T-helper 2 cell treated with Interferon-gamma antibody and Interleukin-4, amounts not matched to agents 5 μg/mL and 100 μg/mL, for 36 hours (primary cell): ENCODE data around the gene KRT81.

Experiments used
- DNase-seq: peaks from one replicate; pipeline ENCODE4 v3.0.0; 2021; ENCODE audit warnings: low spot score
- H3K27ac Mint-ChIP-seq: one replicate; pipeline ENCODE4 v1.8.0; 2021; ENCODE audit warnings: mild to moderate bottlenecking, mixed read lengths
- H3K27me3 Mint-ChIP-seq: one replicate; pipeline ENCODE4 v1.8.0; 2021; ENCODE audit warnings: low read depth, mixed read lengths
- H3K36me3 Mint-ChIP-seq: one replicate; pipeline ENCODE4 v1.8.0; 2021; ENCODE audit warnings: low read depth, mixed read lengths
- H3K4me1 Mint-ChIP-seq: one replicate; pipeline ENCODE4 v1.8.0; 2021; ENCODE audit warnings: low read depth, mixed read lengths
- H3K4me3 Mint-ChIP-seq: one replicate; pipeline ENCODE4 v1.8.0; 2022; ENCODE audit warnings: mild to moderate bottlenecking, moderate library complexity, mixed read lengths
- H3K9me3 Mint-ChIP-seq: one replicate; pipeline ENCODE4 v1.8.0; 2021; ENCODE audit warnings: mixed read lengths

KRT81 gene

DNA sequence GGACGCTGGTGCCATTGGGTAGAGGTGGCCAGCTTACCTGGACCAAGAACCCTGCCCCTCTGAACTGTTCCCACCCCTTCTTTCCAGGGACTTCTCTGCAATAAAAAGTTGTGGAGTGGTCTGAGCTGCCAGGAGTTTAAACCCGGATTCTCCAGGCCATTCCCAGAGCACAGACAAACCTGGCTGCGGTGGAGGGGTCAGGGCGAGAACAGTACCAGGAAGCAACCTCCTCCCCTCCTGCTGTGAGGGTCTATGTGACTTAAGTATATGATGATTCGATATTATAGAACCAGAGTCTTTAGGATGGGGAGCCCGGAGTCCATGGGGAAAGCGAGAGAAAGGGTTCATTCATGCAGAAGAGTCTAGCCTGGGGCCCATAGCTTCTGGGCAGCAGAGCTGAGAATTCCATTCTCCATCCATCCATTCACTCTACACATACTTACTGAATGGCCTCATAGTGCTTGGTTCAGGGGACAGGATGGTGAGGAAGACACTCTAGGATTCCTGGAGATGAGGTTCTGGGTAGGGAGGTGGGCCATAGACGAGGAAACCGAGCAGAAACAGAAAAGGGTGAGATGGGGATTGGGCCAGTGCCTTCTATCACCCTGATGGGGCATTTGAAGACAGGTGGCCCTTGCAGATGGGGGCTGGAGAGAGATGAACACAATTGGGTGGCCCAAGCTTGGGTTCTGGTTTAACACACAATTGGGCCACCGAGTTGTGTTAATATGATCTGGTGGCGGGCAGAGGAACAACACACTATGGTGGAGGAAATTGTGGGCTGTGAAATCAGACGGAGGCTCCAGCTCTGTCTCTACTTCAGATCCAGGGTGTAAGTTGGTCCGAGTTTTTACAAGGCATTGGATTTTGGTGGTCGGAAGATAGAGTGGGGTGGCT is 11.7 kb downstream of the KRT81 start:
- Mint-ChIP-seq H3K27me3 (peaks cover 32% of the 10 kb centered on the region), H3K36me3 (no peaks in the 10 kb centered on the region), H3K4me1 (peaks cover 2% of the 10 kb centered on the region), H3K4me3 (no peak overlapping the region), H3K27ac (no peak overlapping the region), H3K9me3 (no peaks in the 10 kb centered on the region)
- no peak for DNase-seq

DNA sequence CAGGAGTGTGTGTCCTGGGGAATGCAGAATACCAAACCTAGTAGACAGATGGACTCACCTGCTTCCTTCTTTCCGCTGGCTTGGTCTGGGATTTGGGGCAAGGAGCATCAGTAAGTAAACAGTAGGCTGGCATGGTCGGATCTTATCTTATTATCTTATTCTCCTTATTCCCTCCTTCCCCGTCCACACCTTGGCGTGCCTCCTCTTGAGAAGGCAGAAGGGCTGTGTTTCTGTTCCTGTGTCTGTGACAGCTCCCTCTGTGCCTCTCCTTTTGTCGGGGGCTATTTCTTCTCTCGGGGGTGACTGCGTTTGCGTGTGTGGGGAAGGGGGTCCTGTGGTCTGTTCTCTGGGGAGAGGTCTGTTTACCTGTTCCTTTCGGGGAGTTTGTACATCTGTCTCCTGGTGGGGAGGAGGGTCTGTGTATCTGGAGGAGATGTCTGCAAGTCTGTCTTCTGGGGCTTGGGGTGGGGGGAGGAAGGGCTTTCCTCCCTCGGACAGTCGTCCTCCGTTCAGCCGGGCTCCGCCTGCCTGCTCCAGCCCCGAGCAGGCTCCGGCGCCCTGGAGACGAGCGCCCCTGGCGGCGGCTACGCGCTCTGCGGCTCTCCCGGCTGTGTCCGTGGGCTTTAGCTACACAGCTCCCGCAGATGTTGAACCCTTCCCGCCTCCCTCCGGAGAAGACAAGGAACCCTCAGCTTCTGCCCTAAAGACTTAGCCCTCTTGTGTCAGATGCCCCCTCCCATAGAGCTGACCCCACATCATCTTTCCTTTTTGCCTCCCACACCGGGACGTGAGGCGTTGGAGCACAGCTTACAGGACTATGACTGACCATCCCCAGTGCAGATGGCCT is 12.5 kb downstream of the KRT81 start:
- no peaks in the 10 kb centered on the region for H3K9me3 Mint-ChIP-seq
- H3K4me1 Mint-ChIP-seq, result peaks cover 2% of the 10 kb centered on the region
- peak; percentile 62 for DNase-seq
- peaks cover 40% of the 10 kb centered on the region for H3K27me3 Mint-ChIP-seq
- no peak overlapping the region for H3K27ac Mint-ChIP-seq
- no peak overlapping the region for H3K4me3 Mint-ChIP-seq
- H3K36me3 Mint-ChIP-seq, result no peaks in the 10 kb centered on the region

DNA sequence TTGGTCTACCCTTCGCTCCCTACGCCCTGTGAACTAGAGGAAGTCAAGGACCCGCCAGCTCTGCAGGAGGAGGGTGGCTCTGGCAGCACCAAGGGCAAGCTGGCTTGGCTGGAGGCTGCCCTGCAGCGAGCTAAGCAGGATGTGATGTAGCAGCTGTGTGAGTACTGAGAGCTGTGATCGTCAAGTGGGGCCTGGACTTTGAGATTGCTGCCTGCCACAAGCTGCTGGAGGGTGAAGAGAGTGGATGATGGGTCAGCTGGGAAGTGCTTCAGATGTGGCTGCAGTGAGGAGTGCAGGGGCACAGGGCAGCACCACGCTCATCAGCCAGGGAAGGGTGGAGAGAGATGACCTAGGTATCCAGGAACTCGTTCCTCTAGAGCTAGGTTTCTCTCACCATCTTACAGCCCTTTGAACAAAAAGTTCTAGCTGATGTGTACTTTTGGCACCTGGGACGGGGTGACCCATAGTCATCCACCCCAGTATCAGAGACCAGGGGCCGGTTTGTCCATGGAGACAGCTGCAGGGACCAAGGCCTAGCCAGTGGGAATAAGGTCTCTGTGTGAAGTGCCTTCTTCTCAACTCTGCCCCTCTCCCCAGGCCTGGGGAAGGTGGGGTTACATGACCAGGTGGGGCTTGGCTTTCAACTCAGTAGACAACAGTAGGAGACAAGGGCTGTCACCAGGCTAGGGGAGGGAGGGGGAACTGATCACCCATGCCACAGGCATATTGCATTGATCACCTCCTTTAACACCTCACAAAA is 13.7 kb downstream of the KRT81 start:
- H3K27ac Mint-ChIP-seq, result no peak overlapping the region
- H3K36me3 Mint-ChIP-seq, result no peaks in the 10 kb centered on the region
- no peak overlapping the region for H3K4me3 Mint-ChIP-seq
- peaks cover 48% of the 10 kb centered on the region for H3K27me3 Mint-ChIP-seq
- H3K9me3 Mint-ChIP-seq, result no peaks in the 10 kb centered on the region
- peaks cover 2% of the 10 kb centered on the region for H3K4me1 Mint-ChIP-seq
- no peak for DNase-seq

DNA sequence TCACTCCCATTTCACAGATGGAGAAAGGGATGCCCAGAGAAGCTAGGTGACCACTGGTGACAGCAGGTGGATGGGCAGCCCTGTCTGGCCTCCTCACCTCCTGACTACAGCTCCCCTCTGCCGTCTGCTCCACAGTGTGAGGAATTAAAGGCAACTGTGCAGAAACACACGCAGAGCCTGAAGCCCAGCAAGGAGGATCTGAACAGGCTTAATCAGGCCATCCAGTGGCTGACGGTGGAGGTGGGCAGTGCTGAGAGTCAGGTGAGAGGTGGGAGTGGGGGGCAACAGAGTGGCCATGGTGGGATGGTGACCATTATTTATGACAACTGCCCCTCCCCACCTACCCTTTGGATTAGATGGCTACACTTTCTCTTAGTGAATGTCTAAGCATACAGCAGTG is 15.6 kb downstream of the KRT81 start:
- H3K4me1 Mint-ChIP-seq, result peaks cover 2% of the 10 kb centered on the region
- no peak overlapping the region for H3K4me3 Mint-ChIP-seq
- H3K27ac Mint-ChIP-seq, result no peak overlapping the region
- DNase-seq, result no peak
- peaks cover 59% of the 10 kb centered on the region for H3K27me3 Mint-ChIP-seq
- no peaks in the 10 kb centered on the region for H3K36me3 Mint-ChIP-seq
- H3K9me3 Mint-ChIP-seq, result no peaks in the 10 kb centered on the region

DNA sequence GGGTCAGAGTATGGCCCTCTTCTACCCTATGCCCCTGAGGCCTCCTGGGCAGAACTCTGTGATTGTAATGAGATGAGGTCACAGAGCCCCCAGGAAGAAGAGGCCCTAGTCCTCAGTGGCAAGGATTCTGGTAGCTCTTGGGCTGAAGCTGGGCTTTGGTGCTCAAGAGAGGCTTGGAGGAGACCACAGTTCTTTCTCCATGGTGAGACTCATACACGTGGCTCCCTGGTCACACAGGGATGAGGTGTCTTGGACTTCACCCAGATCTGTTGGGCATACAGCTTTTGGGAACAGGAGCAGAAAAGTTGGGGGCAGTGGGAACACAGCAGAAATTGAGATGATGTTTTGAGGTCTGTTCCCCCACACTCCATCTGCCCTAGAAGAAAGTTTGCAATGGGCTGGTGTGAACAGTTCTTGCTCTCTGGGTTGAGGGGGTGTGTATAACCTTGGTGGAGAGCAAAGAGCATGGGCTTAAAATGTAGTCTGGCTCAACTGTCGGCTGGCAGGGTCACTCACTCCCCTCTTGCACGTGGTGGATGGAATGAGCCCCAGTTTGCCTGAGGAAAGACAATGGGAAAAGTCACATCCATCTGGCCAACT is 16.7 kb downstream of the KRT81 start, which contains the start of gene KRT86:
Gene KRT86 (plus strand): TSS at position 125 of the 600 bp plus-strand sequence. CDS start 27,272 bp downstream, outside the sequence.
- DNase-seq, result no peak
- H3K4me3 Mint-ChIP-seq, result no peak within 1 kb of the TSS
- peaks cover 58% of the 10 kb centered on the region for H3K27me3 Mint-ChIP-seq
- peaks cover 2% of the 10 kb centered on the region for H3K4me1 Mint-ChIP-seq
- H3K9me3 Mint-ChIP-seq, result no peaks in the 10 kb centered on the region
- no peaks in the 10 kb centered on the region for H3K36me3 Mint-ChIP-seq
- H3K27ac Mint-ChIP-seq, result no peak within 1 kb of the TSS

DNA sequence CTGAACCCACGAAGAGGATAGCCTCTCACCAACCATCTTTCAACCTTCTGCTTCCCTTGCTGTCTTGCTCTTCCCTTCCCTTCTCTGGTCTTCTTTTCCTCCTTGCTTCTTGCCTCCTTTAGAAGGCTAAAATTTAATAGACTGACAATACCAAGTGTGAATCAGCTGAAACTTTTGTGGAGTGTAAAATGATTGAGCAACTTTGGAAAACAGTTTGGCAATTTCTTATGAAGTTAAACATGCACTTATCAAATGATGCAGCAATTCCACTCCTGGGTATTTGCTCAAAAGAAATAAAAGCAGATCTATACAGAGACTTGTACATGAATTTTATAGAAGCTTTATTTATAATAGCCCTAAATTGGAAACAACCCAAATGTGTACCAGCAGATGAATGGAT is 20.2 kb downstream of the KRT81 start:
- Mint-ChIP-seq H3K9me3 (no peaks in the 10 kb centered on the region), H3K4me3 (no peak overlapping the region), H3K36me3 (no peaks in the 10 kb centered on the region), H3K4me1 (no peaks in the 10 kb centered on the region), H3K27me3 (peaks cover 43% of the 10 kb centered on the region), H3K27ac (no peak overlapping the region)
- DNase-seq, result no peak

DNA sequence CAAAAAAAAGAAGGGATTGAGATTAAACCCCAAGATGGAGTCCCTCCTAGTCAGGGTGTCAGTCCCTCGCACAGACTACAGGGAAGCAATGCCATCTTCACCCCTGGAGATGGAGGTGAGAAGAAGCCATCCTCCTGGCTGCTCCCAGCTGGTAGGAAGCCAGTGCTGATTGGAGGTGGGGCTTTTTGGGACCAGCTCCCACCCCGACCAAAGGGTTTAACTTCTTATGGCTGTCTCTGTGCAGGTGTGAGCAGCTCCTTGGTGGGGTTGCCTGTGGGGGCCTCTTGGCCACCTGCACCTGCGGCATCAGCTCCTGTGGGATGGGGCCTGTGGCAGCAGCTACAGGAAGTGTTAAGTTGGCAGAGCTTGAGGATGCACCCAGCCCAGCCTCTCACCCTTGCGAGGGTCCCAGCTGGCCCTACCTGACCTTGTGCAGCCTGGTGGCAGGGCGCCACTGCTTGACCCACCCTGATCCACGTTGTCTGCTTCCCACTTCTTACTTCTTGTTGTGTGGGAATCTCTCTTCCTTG is 20.7 kb downstream of the KRT81 start:
- DNase-seq, result no peak

DNA sequence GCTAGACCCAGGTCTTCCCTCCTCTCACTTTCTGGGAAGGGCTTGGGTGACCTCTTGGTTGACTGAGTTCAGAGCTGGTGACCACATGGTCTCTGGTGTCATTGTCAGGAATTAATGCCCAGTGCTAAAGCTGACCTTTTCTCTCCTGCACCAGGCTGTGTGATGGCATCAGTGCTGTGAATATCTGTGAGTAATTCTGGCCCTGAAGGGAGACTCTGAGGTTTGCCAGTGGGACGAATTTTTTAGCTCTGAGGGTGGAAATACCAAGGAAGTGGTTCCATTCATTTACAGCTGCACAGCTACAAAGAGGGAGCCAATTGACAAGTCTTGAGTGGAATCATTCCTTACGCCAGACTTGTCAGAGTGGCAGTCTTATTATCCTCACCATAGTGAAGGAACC is 23.1 kb downstream of the KRT81 start:
- Mint-ChIP-seq H3K4me3 (no peak overlapping the region), H3K27ac (no peak overlapping the region), H3K9me3 (no peaks in the 10 kb centered on the region), H3K36me3 (no peaks in the 10 kb centered on the region), H3K27me3 (peaks cover 24% of the 10 kb centered on the region), H3K4me1 (no peaks in the 10 kb centered on the region)
- DNase-seq, result no peak

More for the DNA sequence above, 20.7 kb downstream of the KRT81 start:
- Mint-ChIP-seq H3K27ac (no peak overlapping the region), H3K36me3 (no peaks in the 10 kb centered on the region), H3K4me3 (no peak overlapping the region), H3K9me3 (no peaks in the 10 kb centered on the region), H3K27me3 (peaks cover 37% of the 10 kb centered on the region), H3K4me1 (no peaks in the 10 kb centered on the region)

DNA sequence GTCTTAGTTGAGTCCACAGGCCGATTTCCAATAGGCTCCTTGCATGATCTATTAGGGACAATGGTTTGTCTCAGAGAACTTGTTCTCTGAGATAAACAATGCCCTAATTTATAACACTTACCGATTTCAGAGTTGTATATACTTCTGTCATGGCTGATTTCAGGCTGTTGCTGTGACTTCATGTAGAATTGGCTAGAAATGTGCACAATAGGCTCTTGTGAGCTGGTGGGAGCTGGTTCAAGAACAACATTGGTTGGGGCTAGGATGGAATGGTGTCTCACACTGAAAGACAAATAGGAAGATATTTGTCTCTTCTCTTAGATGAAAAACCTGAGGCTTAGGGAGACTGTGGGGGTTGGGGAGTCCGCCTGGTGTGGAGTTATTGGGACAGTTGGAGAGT is 23.6 kb downstream of the KRT81 start:
- DNase-seq, result no peak
- H3K4me1 Mint-ChIP-seq, result no peaks in the 10 kb centered on the region
- H3K4me3 Mint-ChIP-seq, result no peak overlapping the region
- H3K27me3 Mint-ChIP-seq, result peaks cover 19% of the 10 kb centered on the region
- no peaks in the 10 kb centered on the region for H3K36me3 Mint-ChIP-seq
- no peaks in the 10 kb centered on the region for H3K9me3 Mint-ChIP-seq
- H3K27ac Mint-ChIP-seq, result no peak overlapping the region

DNA sequence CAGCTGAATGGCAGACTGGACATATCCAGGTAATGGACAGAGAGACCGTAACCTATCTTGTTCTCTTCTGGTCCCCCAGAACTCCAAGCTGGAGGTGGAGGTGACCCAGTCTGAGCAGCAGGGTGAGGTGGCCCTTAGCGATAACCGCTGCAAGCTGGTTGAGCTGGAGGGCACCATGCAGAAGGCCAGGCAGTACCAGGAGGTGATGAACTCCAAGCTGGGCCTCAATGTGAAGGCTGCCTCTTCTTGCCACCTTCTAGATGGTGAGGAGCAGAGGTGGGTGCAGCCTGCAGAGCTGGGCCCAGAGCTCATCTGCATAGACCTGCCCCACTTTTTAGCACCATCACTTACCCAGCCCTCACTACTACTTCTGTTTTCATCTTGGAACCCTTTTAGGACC is 24.1 kb downstream of the KRT81 start:
- Mint-ChIP-seq H3K36me3 (no peaks in the 10 kb centered on the region), H3K27ac (no peak overlapping the region), H3K4me3 (no peak overlapping the region), H3K9me3 (no peaks in the 10 kb centered on the region), H3K4me1 (no peaks in the 10 kb centered on the region), H3K27me3 (peaks cover 21% of the 10 kb centered on the region)
- DNase-seq, result no peak

DNA sequence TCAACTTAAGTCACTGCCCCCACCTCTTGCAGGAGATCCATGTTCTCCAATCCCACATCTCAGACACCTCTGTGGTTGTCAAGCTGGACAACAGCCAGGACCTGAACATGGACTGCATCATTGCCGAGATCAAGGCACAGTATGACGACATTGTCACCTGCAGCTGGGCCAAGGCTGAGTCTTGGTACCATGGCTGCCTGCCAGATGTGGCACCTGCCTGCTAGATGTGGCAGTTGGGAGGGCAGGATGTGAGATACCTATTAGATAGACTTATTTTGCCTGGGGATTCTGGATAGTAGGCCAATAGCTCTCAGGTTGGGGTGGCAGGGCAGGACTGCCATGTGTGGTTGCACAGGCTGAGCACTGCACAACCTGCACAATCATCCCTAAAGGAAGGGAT is 24.8 kb downstream of the KRT81 start:
- peak overlapping the region; percentile 12 for H3K27ac Mint-ChIP-seq
- no peaks in the 10 kb centered on the region for H3K36me3 Mint-ChIP-seq
- no peaks in the 10 kb centered on the region for H3K4me1 Mint-ChIP-seq
- no peak overlapping the region for H3K4me3 Mint-ChIP-seq
- H3K27me3 Mint-ChIP-seq, result peaks cover 22% of the 10 kb centered on the region
- no peaks in the 10 kb centered on the region for H3K9me3 Mint-ChIP-seq
- DNase-seq, result no peak

DNA sequence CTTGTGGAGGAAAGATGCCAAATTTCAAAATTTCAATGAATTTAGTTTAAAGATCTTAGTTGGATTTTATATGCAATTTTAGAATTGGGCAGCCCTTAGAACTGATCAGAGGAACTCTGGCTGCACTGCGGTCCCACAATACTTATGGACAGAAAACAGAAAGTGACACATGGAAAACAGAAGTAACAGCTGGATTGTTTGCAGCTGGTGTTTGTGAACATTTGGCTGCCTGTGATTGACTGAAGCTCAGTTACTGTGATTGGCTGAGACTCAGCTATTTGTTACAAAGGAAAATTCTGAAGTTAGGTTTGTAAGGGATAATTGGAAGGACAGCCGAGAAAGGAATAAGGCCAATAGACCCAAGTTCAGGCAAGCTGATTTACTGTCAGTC is 26.9 kb downstream of the KRT81 start:
- DNase-seq, result no peak
- no peaks in the 10 kb centered on the region for H3K36me3 Mint-ChIP-seq
- no peak overlapping the region for H3K4me3 Mint-ChIP-seq
- H3K27ac Mint-ChIP-seq, result no peak overlapping the region
- H3K4me1 Mint-ChIP-seq, result peaks cover 10% of the 10 kb centered on the region
- peaks cover 31% of the 10 kb centered on the region for H3K27me3 Mint-ChIP-seq
- H3K9me3 Mint-ChIP-seq, result no peaks in the 10 kb centered on the region

DNA sequence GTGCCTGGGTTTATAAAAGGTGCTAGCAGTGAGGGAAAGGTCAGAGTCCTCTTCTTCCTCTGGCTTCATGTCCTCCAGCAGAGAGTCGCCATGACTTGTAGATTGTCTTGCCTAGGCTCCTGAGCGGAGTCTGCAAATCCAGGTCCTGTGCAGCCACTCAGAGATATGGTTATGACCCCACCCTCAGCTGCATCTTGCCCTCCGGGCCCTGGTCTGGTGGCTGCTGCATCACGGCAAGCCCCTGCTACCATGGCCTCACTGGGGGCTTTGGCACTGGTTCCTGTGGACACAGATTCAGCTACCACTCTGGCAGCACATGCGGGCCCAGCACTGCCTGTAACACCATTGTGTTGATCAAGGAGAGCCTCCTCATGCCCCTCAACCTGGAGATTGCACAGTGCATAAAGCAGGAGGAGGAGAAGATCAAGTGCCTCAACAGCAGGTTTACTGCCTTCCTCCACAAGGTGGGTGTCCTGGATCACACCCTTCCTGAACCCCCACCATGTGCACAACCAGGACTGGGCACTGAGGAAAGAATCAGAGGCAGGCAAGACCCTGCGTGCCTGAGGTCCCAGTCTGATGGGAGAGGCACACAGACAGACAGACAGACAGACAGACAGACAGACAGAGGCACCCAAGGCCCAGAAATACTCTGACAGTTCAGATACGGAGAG is 27.4 kb downstream of the KRT81 start:
- Mint-ChIP-seq H3K4me3 (no peak overlapping the region), H3K27me3 (peaks cover 36% of the 10 kb centered on the region), H3K36me3 (no peaks in the 10 kb centered on the region), H3K9me3 (no peaks in the 10 kb centered on the region), H3K27ac (no peak overlapping the region), H3K4me1 (peaks cover 10% of the 10 kb centered on the region)
- DNase-seq, result no peak
